ENCODE data around the gene TM2D1. TPM values are rescaled to one million over a fixed set of nuclear protein-coding genes. Genes with fewer than 3 reads are reported as not detected.

The TM2D1 gene
- polyA plus RNA-seq (2013, experiment 1 of 2), result 13.8 TPM
- 17.6 TPM for polyA plus RNA-seq (2013, experiment 2 of 2)

GRCh38 chr1:61724813-61725694 lies at the start of gene TM2D1:
TM2D1 (minus strand) TSS chr1:61725141; CDS start chr1:61725120, 21 bp downstream.
- Histone ChIP-seq H3K27me3 (ENCODE audit: insufficient read depth, low read length) (no peaks in the 10 kb centered on the region), H3K9ac (ENCODE audit: low read depth, low read length) (peak within 1 kb of the TSS; percentile 90), H3K4me1 (ENCODE audit: insufficient read depth, low read length) (peaks cover 6% of the 10 kb centered on the region; the same call in 1 of the 2 replicates), H3K9me3 (ENCODE audit: insufficient read depth, low read depth, low read length) (no peaks in the 10 kb centered on the region), H3K4me3 (ENCODE audit: low read length) (peak within 1 kb of the TSS; percentile 91), H3K36me3 (ENCODE audit: insufficient read depth, low read length) (no peaks in the 10 kb centered on the region), H3K27ac (ENCODE audit: low read depth, low read length) (peak within 1 kb of the TSS; percentile 79)
- under 1% methylated on average over 45 of the region's 45 CpGs for WGBS

- Histone ChIP-seq H3K9ac (ENCODE audit: low read depth, low read length) (no peak overlapping the region), H3K27me3 (ENCODE audit: insufficient read depth, low read length) (no peaks in the 10 kb centered on the region), H3K4me3 (ENCODE audit: low read length) (no peak overlapping the region), H3K4me1 (ENCODE audit: insufficient read depth, low read length) (no peaks in the 10 kb centered on the region), H3K36me3 (ENCODE audit: insufficient read depth, low read length) (peaks cover 78% of the 10 kb centered on the region), H3K9me3 (ENCODE audit: insufficient read depth, low read depth, low read length) (no peaks in the 10 kb centered on the region), H3K27ac (ENCODE audit: low read depth, low read length) (no peak overlapping the region)
- 100% methylated on average over 1 of the region's 1 CpG for WGBS
These were observed 45.2 kb upstream of the TM2D1 start for GRCh38 chr1:61770131-61770530.

GRCh38 chr1:61757950-61758349 lies 33.0 kb upstream of the TM2D1 start:
- 92% methylated on average over 2 of the region's 2 CpGs for WGBS
- Histone ChIP-seq H3K4me1 (ENCODE audit: insufficient read depth, low read length) (peaks cover 3% of the 10 kb centered on the region), H3K27ac (ENCODE audit: low read depth, low read length) (no peak overlapping the region), H3K9ac (ENCODE audit: low read depth, low read length) (no peak overlapping the region), H3K36me3 (ENCODE audit: insufficient read depth, low read length) (peaks cover 2% of the 10 kb centered on the region; the same call in 1 of the 2 replicates), H3K27me3 (ENCODE audit: insufficient read depth, low read length) (no peaks in the 10 kb centered on the region), H3K9me3 (ENCODE audit: insufficient read depth, low read depth, low read length) (no peaks in the 10 kb centered on the region), H3K4me3 (ENCODE audit: low read length) (no peak overlapping the region)

- no peak overlapping the region for H3K27ac ChIP-seq (ENCODE audit: low read depth, low read length)
- H3K4me1 ChIP-seq (ENCODE audit: insufficient read depth, low read length), result peaks cover 12% of the 10 kb centered on the region
- no peak overlapping the region for H3K9ac ChIP-seq (ENCODE audit: low read depth, low read length)
- H3K27me3 ChIP-seq (ENCODE audit: insufficient read depth, low read length), result no peaks in the 10 kb centered on the region
- no peaks in the 10 kb centered on the region for H3K9me3 ChIP-seq (ENCODE audit: insufficient read depth, low read depth, low read length)
- H3K36me3 ChIP-seq (ENCODE audit: insufficient read depth, low read length), result no peaks in the 10 kb centered on the region
- 94% methylated on average over 2 of the region's 3 CpGs for WGBS
- no peak overlapping the region for H3K4me3 ChIP-seq (ENCODE audit: low read length)
These were observed 31.8 kb upstream of the TM2D1 start for GRCh38 chr1:61756773-61757172.

- Histone ChIP-seq H3K9me3 (ENCODE audit: insufficient read depth, low read depth, low read length) (no peaks in the 10 kb centered on the region), H3K9ac (ENCODE audit: low read depth, low read length) (no peak overlapping the region), H3K27ac (ENCODE audit: low read depth, low read length) (no peak overlapping the region), H3K4me1 (ENCODE audit: insufficient read depth, low read length) (peaks cover 12% of the 10 kb centered on the region), H3K36me3 (ENCODE audit: insufficient read depth, low read length) (no peaks in the 10 kb centered on the region), H3K27me3 (ENCODE audit: insufficient read depth, low read length) (no peaks in the 10 kb centered on the region), H3K4me3 (ENCODE audit: low read length) (no peak overlapping the region)
- 93% methylated on average over 3 of the region's 4 CpGs for WGBS
These were observed 29.6 kb upstream of the TM2D1 start for GRCh38 chr1:61754545-61754944.

GRCh38 chr1:61753998-61754508 lies 29.1 kb upstream of the TM2D1 start:
- no peak overlapping the region for H3K27ac ChIP-seq (ENCODE audit: low read depth, low read length)
- H3K36me3 ChIP-seq (ENCODE audit: insufficient read depth, low read length), result no peaks in the 10 kb centered on the region
- H3K4me3 ChIP-seq (ENCODE audit: low read length), result no peak overlapping the region
- no peak overlapping the region for H3K9ac ChIP-seq (ENCODE audit: low read depth, low read length)
- 91% methylated on average over 1 of the region's 1 CpG for WGBS
- H3K4me1 ChIP-seq (ENCODE audit: insufficient read depth, low read length), result peaks cover 12% of the 10 kb centered on the region
- H3K27me3 ChIP-seq (ENCODE audit: insufficient read depth, low read length), result no peaks in the 10 kb centered on the region
- no peaks in the 10 kb centered on the region for H3K9me3 ChIP-seq (ENCODE audit: insufficient read depth, low read depth, low read length)

GRCh38 chr1:61752921-61753389 lies 28.0 kb upstream of the TM2D1 start:
- Histone ChIP-seq H3K9ac (ENCODE audit: low read depth, low read length) (no peak overlapping the region), H3K27me3 (ENCODE audit: insufficient read depth, low read length) (no peaks in the 10 kb centered on the region), H3K9me3 (ENCODE audit: insufficient read depth, low read depth, low read length) (no peaks in the 10 kb centered on the region), H3K4me3 (ENCODE audit: low read length) (no peak overlapping the region), H3K27ac (ENCODE audit: low read depth, low read length) (peak overlapping the region; percentile 20; the same call in 1 of the 2 replicates), H3K4me1 (ENCODE audit: insufficient read depth, low read length) (peaks cover 12% of the 10 kb centered on the region), H3K36me3 (ENCODE audit: insufficient read depth, low read length) (no peaks in the 10 kb centered on the region)
- WGBS, result 82% methylated on average over 1 of the region's 1 CpG

- H3K27ac ChIP-seq (ENCODE audit: low read depth, low read length), result no peak overlapping the region
- H3K36me3 ChIP-seq (ENCODE audit: insufficient read depth, low read length), result no peaks in the 10 kb centered on the region
- H3K4me1 ChIP-seq (ENCODE audit: insufficient read depth, low read length), result peaks cover 27% of the 10 kb centered on the region
- H3K27me3 ChIP-seq (ENCODE audit: insufficient read depth, low read length), result no peaks in the 10 kb centered on the region
- H3K9ac ChIP-seq (ENCODE audit: low read depth, low read length), result no peak overlapping the region
- H3K9me3 ChIP-seq (ENCODE audit: insufficient read depth, low read depth, low read length), result no peaks in the 10 kb centered on the region
- H3K4me3 ChIP-seq (ENCODE audit: low read length), result no peak overlapping the region
- 86% methylated on average over 2 of the region's 2 CpGs for WGBS
These were observed 24.6 kb upstream of the TM2D1 start for GRCh38 chr1:61749574-61749973.

GRCh38 chr1:61748566-61748965 lies 23.6 kb upstream of the TM2D1 start:
- Histone ChIP-seq H3K4me3 (ENCODE audit: low read length) (no peak overlapping the region), H3K9me3 (ENCODE audit: insufficient read depth, low read depth, low read length) (no peaks in the 10 kb centered on the region), H3K4me1 (ENCODE audit: insufficient read depth, low read length) (peaks cover 27% of the 10 kb centered on the region), H3K27me3 (ENCODE audit: insufficient read depth, low read length) (no peaks in the 10 kb centered on the region), H3K36me3 (ENCODE audit: insufficient read depth, low read length) (no peaks in the 10 kb centered on the region), H3K9ac (ENCODE audit: low read depth, low read length) (no peak overlapping the region), H3K27ac (ENCODE audit: low read depth, low read length) (no peak overlapping the region)
- 95% methylated on average over 4 of the region's 4 CpGs for WGBS

- peaks cover 16% of the 10 kb centered on the region for H3K4me1 ChIP-seq (ENCODE audit: insufficient read depth, low read length)
- H3K9me3 ChIP-seq (ENCODE audit: insufficient read depth, low read depth, low read length), result no peaks in the 10 kb centered on the region
- WGBS, result 70% methylated on average over 1 of the region's 1 CpG
- H3K36me3 ChIP-seq (ENCODE audit: insufficient read depth, low read length), result no peaks in the 10 kb centered on the region
- H3K27ac ChIP-seq (ENCODE audit: low read depth, low read length), result peak overlapping the region; percentile 63
- H3K27me3 ChIP-seq (ENCODE audit: insufficient read depth, low read length), result no peaks in the 10 kb centered on the region
- 0 out of 2 replicates have a peak overlapping the region, but pooled peaks have one; percentile 3 for H3K4me3 ChIP-seq (ENCODE audit: low read length)
- H3K9ac ChIP-seq (ENCODE audit: low read depth, low read length), result peak overlapping the region; percentile 63
These were observed 21.9 kb upstream of the TM2D1 start for GRCh38 chr1:61746813-61747212.

Data from HUES64 (cell line).